ENCODE measurements around the gene NXT1. TPM values are rescaled to one million over a fixed set of nuclear protein-coding genes. Genes with fewer than 3 reads are reported as not detected.
A peak's percentile ranks its signal among the peaks of the same experiment; 100 is the strongest.

Gene NXT1
- total RNA-seq, 2 donors from 2014 or later: 8.5 to 10.0 TPM

GRCh38 chr20:23350904-23351838 is 580 bp downstream of the NXT1 start:
- peak; percentile 38 for ATAC-seq
- peak; percentile 62 to 73 for DNase-seq
- intact Hi-C loops (cut with DNase I, micrococcal nuclease): loop anchor here in 1 of 2 donors (10.0 kb wide), 1 partner anchor 274 kb away; no protein-coding TSS in a partner anchor

- intact Hi-C loops (cut with DNase I, micrococcal nuclease): loop anchor here in 1 of 2 donors (10.0 kb wide), 1 partner anchor 269 kb away; no protein-coding TSS in a partner anchor
- DNase-seq: no peak
Measured at GRCh38 chr20:23356203-23356602, 5.6 kb downstream of the NXT1 start.

GRCh38 chr20:23357767-23358562 is 7.4 kb downstream of the NXT1 start:
- intact Hi-C loops (cut with DNase I, micrococcal nuclease): loop anchor here in 1 of 2 donors (10.0 kb wide), 1 partner anchor 267 kb away; no protein-coding TSS in a partner anchor
- DNase-seq (peak; percentile 100), ATAC-seq (peak; percentile 78)

More at GRCh38 chr20:23356203-23356602, 5.6 kb downstream of the NXT1 start:
- no peak for ATAC-seq

GRCh38 chr20:23358563-23358906 is 7.9 kb downstream of the NXT1 start:
- ATAC-seq (no peak), DNase-seq (no peak)
- intact Hi-C loops (cut with DNase I, micrococcal nuclease): loop anchor here in 1 of 2 donors (10.0 kb wide), 1 partner anchor 266 kb away; no protein-coding TSS in a partner anchor

GRCh38 chr20:23358923-23359593 is 8.5 kb downstream of the NXT1 start:
- intact Hi-C loops (cut with DNase I, micrococcal nuclease): loop anchor here in 1 of 2 donors (10.0 kb wide), 1 partner anchor 266 kb away; no protein-coding TSS in a partner anchor
- ATAC-seq: no peak
- peak; percentile 49 to 66 for DNase-seq

- no peak for ATAC-seq
- intact Hi-C loops (cut with DNase I, micrococcal nuclease): loop anchor here in 1 of 2 donors (5.0 kb wide), 1 partner anchor 62 kb away; the partner anchor contains the start of gene NAPB
- DNase-seq: no peak
Measured at GRCh38 chr20:23360531-23360930, 9.9 kb downstream of the NXT1 start.

GRCh38 chr20:23361119-23361475 is 10.5 kb downstream of the NXT1 start:
- intact Hi-C loops (cut with DNase I, micrococcal nuclease): loop anchor here in 1 of 2 donors (5.0 kb wide), 1 partner anchor 61 kb away; the partner anchor contains the start of gene NAPB
- no peak for ATAC-seq
- no peak for DNase-seq

- DNase-seq: peak; percentile 97 to 98
- peak; percentile 77 for ATAC-seq
- intact Hi-C loops (cut with DNase I, micrococcal nuclease): loop anchor here in 1 of 2 donors (5.0 kb wide), 1 partner anchor 61 kb away; the partner anchor contains the start of gene NAPB
Measured at GRCh38 chr20:23361476-23362391, 11.1 kb downstream of the NXT1 start, which contains the start of gene GZF1. GZF1 (plus strand) TSS chr20:23362182; CDS start chr20:23364384, 2,202 bp downstream.

- ATAC-seq (no peak), DNase-seq (peak in 1 of 2 donors; percentile 60)
- intact Hi-C loops (cut with DNase I, micrococcal nuclease): loop anchor here in 1 of 2 donors (5.0 kb wide), 1 partner anchor 60 kb away; the partner anchor contains the start of gene NAPB
Measured at GRCh38 chr20:23362392-23363256, 12.0 kb downstream of the NXT1 start.

- intact Hi-C loops (cut with DNase I, micrococcal nuclease): loop anchor here in 1 of 2 donors (5.0 kb wide), 1 partner anchor 59 kb away; the partner anchor contains the start of gene NAPB
- ATAC-seq (no peak), DNase-seq (no peak)
Measured at GRCh38 chr20:23363257-23363649, 12.7 kb downstream of the NXT1 start.

GRCh38 chr20:23365390-23366165 is 15.0 kb downstream of the NXT1 start:
- no peak for ATAC-seq
- intact Hi-C loops (cut with DNase I, micrococcal nuclease): no loop called here
- no peak for DNase-seq

GRCh38 chr20:23366384-23366783 is 15.8 kb downstream of the NXT1 start:
- DNase-seq: no peak
- intact Hi-C loops (cut with DNase I, micrococcal nuclease): no loop called here
- no peak for ATAC-seq

GRCh38 chr20:23367770-23368169 is 17.2 kb downstream of the NXT1 start:
- no peak for ATAC-seq
- intact Hi-C loops (cut with DNase I, micrococcal nuclease): no loop called here
- DNase-seq: no peak

GRCh38 chr20:23368316-23369071 is 17.9 kb downstream of the NXT1 start:
- intact Hi-C loops (cut with DNase I, micrococcal nuclease): no loop called here
- ATAC-seq (no peak), DNase-seq (no peak)
